Measurements from ENCODE around the gene FAM72A.
"Not testable (repeated sequence)": the region's sequence is repeated elsewhere in the genome, so short reads cannot be mapped to it uniquely, and the experiment has no call there.

DNA sequence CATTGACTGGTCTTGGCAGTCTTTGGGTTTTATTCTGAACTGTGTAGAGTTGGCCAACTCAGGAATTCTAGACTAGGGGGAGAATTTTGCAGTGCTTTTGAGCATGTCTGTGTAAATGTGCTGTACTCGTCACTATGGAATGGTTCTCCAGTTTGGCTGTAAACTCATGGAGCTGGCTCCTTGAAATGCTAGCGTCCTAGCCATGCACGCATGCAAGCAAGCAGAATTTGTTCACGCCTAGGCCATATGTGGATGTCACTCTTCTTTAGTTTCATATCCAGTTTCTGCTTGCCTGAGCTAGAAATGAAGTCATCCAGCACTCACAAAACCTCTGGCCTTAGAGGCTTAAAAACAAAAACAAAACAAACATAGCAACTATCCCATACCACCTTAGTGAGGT, 37.6 kb upstream of the FAM72A start:
- TF ChIP-seq, protein P1, sequence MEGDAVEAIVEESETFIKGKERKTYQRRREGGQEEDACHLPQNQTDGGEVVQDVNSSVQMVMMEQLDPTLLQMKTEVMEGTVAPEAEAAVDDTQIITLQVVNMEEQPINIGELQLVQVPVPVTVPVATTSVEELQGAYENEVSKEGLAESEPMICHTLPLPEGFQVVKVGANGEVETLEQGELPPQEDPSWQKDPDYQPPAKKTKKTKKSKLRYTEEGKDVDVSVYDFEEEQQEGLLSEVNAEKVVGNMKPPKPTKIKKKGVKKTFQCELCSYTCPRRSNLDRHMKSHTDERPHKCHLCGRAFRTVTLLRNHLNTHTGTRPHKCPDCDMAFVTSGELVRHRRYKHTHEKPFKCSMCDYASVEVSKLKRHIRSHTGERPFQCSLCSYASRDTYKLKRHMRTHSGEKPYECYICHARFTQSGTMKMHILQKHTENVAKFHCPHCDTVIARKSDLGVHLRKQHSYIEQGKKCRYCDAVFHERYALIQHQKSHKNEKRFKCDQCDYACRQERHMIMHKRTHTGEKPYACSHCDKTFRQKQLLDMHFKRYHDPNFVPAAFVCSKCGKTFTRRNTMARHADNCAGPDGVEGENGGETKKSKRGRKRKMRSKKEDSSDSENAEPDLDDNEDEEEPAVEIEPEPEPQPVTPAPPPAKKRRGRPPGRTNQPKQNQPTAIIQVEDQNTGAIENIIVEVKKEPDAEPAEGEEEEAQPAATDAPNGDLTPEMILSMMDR (IDR thresholded peaks at IDR 0.05; ENCODE audit: low read length): not testable (repeated sequence)
- not testable (repeated sequence) for TF ChIP-seq EZH2phosphoT487 (IDR thresholded peaks at IDR 0.05; ENCODE audit: low read length); EZH2 (optimal IDR thresholded peaks at IDR 0.05; ENCODE audit: low read depth, low read length)

Data from MM.1S (cell line).